Measurements from ENCODE around the gene MEIS3. TPM values are rescaled to one million over a fixed set of nuclear protein-coding genes. Genes with fewer than 3 reads are reported as not detected.

The MEIS3 gene
- polyA plus RNA-seq, 6 donors from 2014 or later = not detected

- DNase-seq = no peak
- Mint-ChIP-seq H3K27me3 (peaks cover 50 to 83% (median 61%) of the 10 kb centered on the region in 3 donors), H3K4me1 (peaks cover 14 to 22% (median 19%) of the 10 kb centered on the region in 3 donors), H3K36me3 (peaks cover 0 to 11% of the 10 kb centered on the region in 2 donors), H3K9me3 (peaks cover 0 to 5% (median 2%) of the 10 kb centered on the region in 7 donors), H3K27ac (no peak overlapping the region), H3K4me3 (no peak overlapping the region)
- ATAC-seq (ENCODE audit: low read depth in 2 of 2) = no peak
These were observed 13.2 kb upstream of the MEIS3 start for GRCh38 chr19:47432499-47432898.

- DNase-seq (no peak), ATAC-seq (ENCODE audit: low read depth in 2 of 2) (no peak)
- Mint-ChIP-seq H3K36me3 (peaks cover 0 to 11% of the 10 kb centered on the region in 2 donors), H3K4me1 (peaks cover 11 to 19% (median 16%) of the 10 kb centered on the region in 3 donors), H3K27ac (no peak overlapping the region), H3K4me3 (no peak overlapping the region), H3K27me3 (peaks cover 50 to 79% (median 57%) of the 10 kb centered on the region in 3 donors), H3K9me3 (peaks cover 0 to 5% (median 2%) of the 10 kb centered on the region in 7 donors)
These were observed 12.8 kb upstream of the MEIS3 start for GRCh38 chr19:47432091-47432490.

- Mint-ChIP-seq H3K4me1 (peaks cover 4 to 11% (median 9%) of the 10 kb centered on the region in 3 donors), H3K4me3 (peak overlapping the region in 5 of 8 donors; percentile 6 to 80 (median 23)), H3K27me3 (peaks cover 38 to 61% (median 42%) of the 10 kb centered on the region in 3 donors), H3K27ac (no peak overlapping the region), H3K36me3 (peaks cover 0 to 11% of the 10 kb centered on the region in 2 donors), H3K9me3 (peaks cover 0 to 8% (median 2%) of the 10 kb centered on the region in 7 donors)
- peak; percentile 18 to 26 for ATAC-seq (ENCODE audit: low read depth in 2 of 2)
- no peak for DNase-seq
These were observed 10.9 kb upstream of the MEIS3 start for GRCh38 chr19:47430041-47430802.

GRCh38 chr19:47429140-47429793, 9.9 kb upstream of the MEIS3 start:
- Mint-ChIP-seq H3K9me3 (peaks cover 0 to 8% (median 2%) of the 10 kb centered on the region in 7 donors), H3K27me3 (peaks cover 36 to 59% (median 40%) of the 10 kb centered on the region in 3 donors), H3K4me1 (peaks cover 4 to 11% (median 9%) of the 10 kb centered on the region in 3 donors), H3K4me3 (peak overlapping the region in 1 of 8 donors; percentile 36), H3K27ac (no peak overlapping the region), H3K36me3 (peaks cover 0 to 11% of the 10 kb centered on the region in 2 donors)
- ATAC-seq (ENCODE audit: low read depth in 2 of 2) (no peak), DNase-seq (no peak)

- peaks cover 31 to 57% (median 45%) of the 10 kb centered on the region in 3 donors for H3K27me3 Mint-ChIP-seq
- H3K27ac Mint-ChIP-seq = no peak overlapping the region
- DNase-seq = peak; percentile 25
- H3K4me3 Mint-ChIP-seq = peak overlapping the region in 1 of 8 donors; percentile 26
- peaks cover 0 to 15% of the 10 kb centered on the region in 2 donors for H3K36me3 Mint-ChIP-seq
- peaks cover 0 to 8% (median 2%) of the 10 kb centered on the region in 7 donors for H3K9me3 Mint-ChIP-seq
- peak; percentile 31 to 54 for ATAC-seq (ENCODE audit: low read depth in 2 of 2)
- H3K4me1 Mint-ChIP-seq = peaks cover 4 to 11% (median 9%) of the 10 kb centered on the region in 3 donors
These were observed 9.0 kb upstream of the MEIS3 start for GRCh38 chr19:47428177-47428894.

- H3K27ac Mint-ChIP-seq = no peak overlapping the region
- H3K4me1 Mint-ChIP-seq = peaks cover 11 to 16% (median 15%) of the 10 kb centered on the region in 3 donors
These were observed 8.2 kb upstream of the MEIS3 start for GRCh38 chr19:47427241-47428176.

GRCh38 chr19:47423203-47423882, 4.0 kb upstream of the MEIS3 start:
- H3K9me3 Mint-ChIP-seq = peaks cover 0 to 6% (median 0%) of the 10 kb centered on the region in 7 donors
- peak overlapping the region in 1 of 6 donors; percentile 14 for H3K27ac Mint-ChIP-seq
- peak overlapping the region in 1 of 8 donors; percentile 0 for H3K4me3 Mint-ChIP-seq
- H3K4me1 Mint-ChIP-seq = peaks cover 23 to 37% (median 33%) of the 10 kb centered on the region in 3 donors
- DNase-seq (no peak), ATAC-seq (ENCODE audit: low read depth in 2 of 2) (no peak)
- H3K27me3 Mint-ChIP-seq = peaks cover 32 to 63% (median 59%) of the 10 kb centered on the region in 3 donors
- H3K36me3 Mint-ChIP-seq = peaks cover 7 to 27% of the 10 kb centered on the region in 2 donors

More at GRCh38 chr19:47427241-47428176, 8.2 kb upstream of the MEIS3 start:
- H3K4me3 Mint-ChIP-seq = peak overlapping the region in 1 of 8 donors; percentile 70
- peaks cover 3 to 22% of the 10 kb centered on the region in 2 donors for H3K36me3 Mint-ChIP-seq
- ATAC-seq (ENCODE audit: low read depth in 2 of 2) (peak; percentile 69 to 74), DNase-seq (peak; percentile 40)
- H3K9me3 Mint-ChIP-seq = peaks cover 0 to 5% (median 2%) of the 10 kb centered on the region in 7 donors
- H3K27me3 Mint-ChIP-seq = peaks cover 32 to 57% (median 45%) of the 10 kb centered on the region in 3 donors

- Mint-ChIP-seq H3K36me3 (peaks cover 7 to 27% of the 10 kb centered on the region in 2 donors), H3K4me3 (peak overlapping the region in 3 of 8 donors; percentile 0 to 47 (median 30)), H3K4me1 (peaks cover 31 to 44% (median 41%) of the 10 kb centered on the region in 3 donors), H3K27ac (no peak overlapping the region), H3K27me3 (peaks cover 39 to 70% (median 66%) of the 10 kb centered on the region in 3 donors), H3K9me3 (peaks cover 0 to 6% (median 3%) of the 10 kb centered on the region in 7 donors)
- DNase-seq = no peak
- no peak for ATAC-seq (ENCODE audit: low read depth in 2 of 2)
These were observed 3.3 kb upstream of the MEIS3 start for GRCh38 chr19:47422417-47423163.

- Mint-ChIP-seq H3K27me3 (peaks cover 44 to 77% (median 73%) of the 10 kb centered on the region in 3 donors), H3K9me3 (peaks cover 0 to 6% (median 3%) of the 10 kb centered on the region in 7 donors), H3K36me3 (peaks cover 7 to 27% of the 10 kb centered on the region in 2 donors), H3K27ac (peak overlapping the region in 2 of 6 donors; percentile 43 to 77), H3K4me1 (peaks cover 32 to 51% (median 45%) of the 10 kb centered on the region in 3 donors), H3K4me3 (peak overlapping the region in 2 of 8 donors; percentile 30 to 47)
- DNase-seq = no peak
- ATAC-seq (ENCODE audit: low read depth in 2 of 2) = no peak
These were observed 2.6 kb upstream of the MEIS3 start for GRCh38 chr19:47421844-47422395.

GRCh38 chr19:47421244-47421786, 2.0 kb upstream of the MEIS3 start:
- H3K27me3 Mint-ChIP-seq = peaks cover 47 to 83% (median 79%) of the 10 kb centered on the region in 3 donors
- DNase-seq (no peak), ATAC-seq (ENCODE audit: low read depth in 2 of 2) (no peak)
- H3K27ac Mint-ChIP-seq = peak overlapping the region in 2 of 6 donors; percentile 43 to 77
- peaks cover 0 to 6% (median 3%) of the 10 kb centered on the region in 7 donors for H3K9me3 Mint-ChIP-seq
- peak overlapping the region in 1 of 8 donors; percentile 75 for H3K4me3 Mint-ChIP-seq
- H3K4me1 Mint-ChIP-seq = peaks cover 32 to 57% (median 48%) of the 10 kb centered on the region in 3 donors
- H3K36me3 Mint-ChIP-seq = peaks cover 7 to 27% of the 10 kb centered on the region in 2 donors

All from naive B cell (primary cell).